Body of pancreas (tissue), 4 donors: ENCODE data around the gene TBRG4. TPM values are rescaled to one million over a fixed set of nuclear protein-coding genes. Genes with fewer than 3 reads are reported as not detected.

Experiments
- ATAC-seq: fragments of 150-250 bp; one replicate; pipeline ENCODE4 v1.9.1; 2016
- DNase-seq, 4 donors: peaks; one replicate each; pipeline ENCODE4 v3.0.0-alpha.2; 2019
- H3K27ac ChIP-seq, 4 donors: fragments of 200-600 bp; sonication (generic); 1 replicate in 3 of 4; 2 replicates in 1 of 4; pipeline versions ENCODE4 v1.5.1 to v1.6.1; 2016 to 2019; ENCODE audit warnings: mild to moderate bottlenecking in 1 of 4, mixed read lengths in 1 of 4, moderate library complexity in 1 of 4
- H3K27me3 ChIP-seq, 2 donors: fragments of 200-600 bp; sonication (generic); one replicate each; pipeline ENCODE4 v1.6.0; 2016; ENCODE audit warnings: mild to moderate bottlenecking in 1 of 2
- H3K36me3 ChIP-seq, 2 donors: fragments of 200-600 bp; sonication (generic); replicated peaks in 1 of 2; 2 replicates each; pipeline ENCODE4 v1.5.1; 2016; ENCODE audit warnings: low read depth in 2 of 2; ENCODE audit not compliant: insufficient read depth in 1 of 2
- H3K4me1 ChIP-seq: fragments of 200-600 bp; sonication (generic); one replicate; pipeline ENCODE4 v1.6.0; 2016
- H3K4me3 ChIP-seq, 2 donors: fragments of 200-600 bp; sonication (generic); 1 replicate in 1 of 2; 2 replicates in 1 of 2; pipeline ENCODE4 v1.5.1; 2016 to 2019
- H3K9me3 ChIP-seq, 3 donors: fragments of 200-600 bp; sonication (generic); 1 replicate in 2 of 3; 2 replicates in 1 of 3; pipeline ENCODE4 v1.5.1; 2016
- CTCF ChIP-seq, 7 experiments: fragments of 450-650 bp in 4 of 7; fragments of 200-600 bp in 3 of 7; sonication (generic) in 3 of 7; IDR thresholded peaks; one replicate each; pipeline ENCODE4 v1.5.1; 2016 to 2019; ENCODE audit warnings: antibody characterized with exemption in 7 of 7
- POLR2A ChIP-seq, 3 donors: fragments of 450-650 bp; IDR thresholded peaks; one replicate each; pipeline ENCODE4 v1.6.1; 2016; ENCODE audit warnings: antibody characterized with exemption in 3 of 3, mild to moderate bottlenecking in 2 of 3
- WGBS, 2 donors: methylation state at CpG; one replicate each; pipeline ENCODE4 v1.1.5; 2017; 5-methylcytosine and 5-hydroxymethylcytosine counted together
- intact Hi-C: fragments of 100-400 bp; cut with DNase I; formaldehyde crosslinking; loops from one replicate; pipeline ENCODE4 v1.15.1; 2023
- total RNA-seq, 2 donors: library from RNA; depleted of rRNA; stranded (reverse); fragments of >200 nt; gene quantifications; one replicate each; pipeline ENCODE4 v1.1.0, GENCODE V29; 2016

The TBRG4 gene
- total RNA-seq, 2 donors from 2014 or later = 14.0 to 81.4 TPM

- Histone ChIP-seq H3K9me3 (no peaks in the 10 kb centered on the region), H3K4me3 (no peak overlapping the region), H3K36me3 (peaks cover 0 to 12% of the 10 kb centered on the region in 2 donors), H3K27me3 (no peaks in the 10 kb centered on the region), H3K27ac (no peak overlapping the region), H3K4me1 (no peaks in the 10 kb centered on the region)
- no peak for ATAC-seq
- TF ChIP-seq POLR2A (IDR thresholded peaks at IDR 0.05) = no peak
- TF ChIP-seq CTCF (IDR thresholded peaks at IDR 0.05) = no peak
- intact Hi-C loops = no loop called here
- 78 to 80% methylated on average over 1 of the region's 1 CpG for WGBS, 2 donors
- no peak for DNase-seq
Measured at GRCh38 chr7:45070254-45070642, 41.2 kb downstream of the TBRG4 start.

GRCh38 chr7:45069444-45070253 is 41.8 kb downstream of the TBRG4 start:
- H3K27ac ChIP-seq = no peak overlapping the region
- H3K4me1 ChIP-seq = no peaks in the 10 kb centered on the region
- DNase-seq (no peak), ATAC-seq (no peak)
- WGBS, 2 donors = 89 to 93% methylated on average over 13 to 15 of the region's 15 CpGs
- peaks cover 0 to 12% of the 10 kb centered on the region in 2 donors for H3K36me3 ChIP-seq
- H3K4me3 ChIP-seq = no peak overlapping the region
- intact Hi-C loops = no loop called here
- H3K27me3 ChIP-seq = no peaks in the 10 kb centered on the region
- no peaks in the 10 kb centered on the region for H3K9me3 ChIP-seq
- TF ChIP-seq CTCF (IDR thresholded peaks at IDR 0.05) (no peak), POLR2A (IDR thresholded peaks at IDR 0.05) (no peak)

GRCh38 chr7:45068236-45069023 is 43.1 kb downstream of the TBRG4 start:
- no peak for DNase-seq
- Histone ChIP-seq H3K9me3 (no peaks in the 10 kb centered on the region), H3K4me1 (no peaks in the 10 kb centered on the region), H3K27ac (no peak overlapping the region), H3K36me3 (peaks cover 0 to 9% of the 10 kb centered on the region in 2 donors), H3K4me3 (no peak overlapping the region), H3K27me3 (no peaks in the 10 kb centered on the region)
- intact Hi-C loops = no loop called here
- WGBS, 2 donors = 90 to 92% methylated on average over 11 to 14 of the region's 15 CpGs
- ATAC-seq = no peak
- no peak for TF ChIP-seq CTCF (IDR thresholded peaks at IDR 0.05)
- TF ChIP-seq POLR2A (IDR thresholded peaks at IDR 0.05) = no peak

GRCh38 chr7:45067582-45067981 is 43.9 kb downstream of the TBRG4 start:
- no peak for ATAC-seq
- no peak overlapping the region for H3K27ac ChIP-seq
- no peaks in the 10 kb centered on the region for H3K9me3 ChIP-seq
- H3K27me3 ChIP-seq = no peaks in the 10 kb centered on the region
- H3K4me3 ChIP-seq = no peak overlapping the region
- 93 to 100% methylated on average over 3 of the region's 3 CpGs for WGBS, 2 donors
- no peak for DNase-seq
- no peaks in the 10 kb centered on the region for H3K4me1 ChIP-seq
- H3K36me3 ChIP-seq = peaks cover 0 to 2% of the 10 kb centered on the region in 2 donors
- TF ChIP-seq CTCF (IDR thresholded peaks at IDR 0.05) (no peak), POLR2A (IDR thresholded peaks at IDR 0.05) (no peak)
- intact Hi-C loops = no loop called here
